Activated T-cell treated with anti-CD3 and anti-CD28 coated beads, Interleukin-2, amount 50 U/mL, for 4 hours (primary cell): Measurements from ENCODE around the gene CYS1. TPM values are rescaled to one million over a fixed set of nuclear protein-coding genes. Genes with fewer than 3 reads are reported as not detected.

Experiments
- ATAC-seq, 2 donors: fragments of 200-7000 bp; cut with Tn5 transposase; one replicate each; pipeline ENCODE4 v1.10.0; 2021
- DNase-seq: peaks from one replicate; pipeline ENCODE4 v3.0.0-alpha.2; 2020
- H3K27me3 Mint-ChIP-seq: one replicate; pipeline ENCODE4 v1.8.0; 2021; ENCODE audit warnings: low read depth, mixed read lengths
- H3K36me3 Mint-ChIP-seq: one replicate; pipeline ENCODE4 v1.8.0; 2022; ENCODE audit warnings: mixed read lengths; ENCODE audit not compliant: insufficient read depth
- H3K4me1 Mint-ChIP-seq: one replicate; pipeline ENCODE4 v1.8.0; 2021; ENCODE audit warnings: low read depth, mixed read lengths
- H3K4me3 Mint-ChIP-seq: one replicate; pipeline ENCODE4 v1.8.0; 2021; ENCODE audit warnings: mild to moderate bottlenecking, moderate library complexity, mixed read lengths
- H3K9me3 Mint-ChIP-seq: one replicate; pipeline ENCODE4 v1.8.0; 2021; ENCODE audit warnings: mixed read lengths
- total RNA-seq, 3 donors: library from RNA; stranded (reverse); gene quantifications; one replicate each; pipeline ENCODE4 v1.2.1, GENCODE V29; 2021

The CYS1 gene
- total RNA-seq = under 1 TPM in 1 of 3 donors, not detected in 2; 0.08 TPM

- Mint-ChIP-seq H3K9me3 (no peaks in the 10 kb centered on the region), H3K27me3 (peaks cover 80% of the 10 kb centered on the region), H3K4me3 (peak within 1 kb of the TSS; percentile 68), H3K36me3 (no peaks in the 10 kb centered on the region), H3K4me1 (peaks cover 12% of the 10 kb centered on the region)
- ATAC-seq = peak; percentile 54 to 65
- no peak for DNase-seq
Measured at GRCh38 chr2:10079870-10080535, at the start of gene CYS1. CYS1 (minus strand) TSS chr2:10080411; CDS start chr2:10080223, 188 bp downstream.

GRCh38 chr2:10129490-10129889, 49.3 kb upstream of the CYS1 start:
- Mint-ChIP-seq H3K9me3 (no peaks in the 10 kb centered on the region), H3K27me3 (no peaks in the 10 kb centered on the region), H3K4me3 (no peak overlapping the region), H3K36me3 (no peaks in the 10 kb centered on the region), H3K4me1 (peaks cover 19% of the 10 kb centered on the region)
- no peak for DNase-seq
- ATAC-seq = no peak

GRCh38 chr2:10128420-10128819, 48.2 kb upstream of the CYS1 start:
- ATAC-seq = no peak
- Mint-ChIP-seq H3K4me3 (no peak overlapping the region), H3K4me1 (peaks cover 28% of the 10 kb centered on the region), H3K27me3 (peaks cover 4% of the 10 kb centered on the region), H3K9me3 (no peaks in the 10 kb centered on the region), H3K36me3 (no peaks in the 10 kb centered on the region)
- no peak for DNase-seq

GRCh38 chr2:10126632-10127026, 46.4 kb upstream of the CYS1 start:
- ATAC-seq (no peak), DNase-seq (no peak)
- Mint-ChIP-seq H3K27me3 (peaks cover 8% of the 10 kb centered on the region), H3K9me3 (no peaks in the 10 kb centered on the region), H3K4me3 (no peak overlapping the region), H3K36me3 (no peaks in the 10 kb centered on the region), H3K4me1 (peaks cover 36% of the 10 kb centered on the region)

GRCh38 chr2:10125842-10126631, 45.8 kb upstream of the CYS1 start:
- DNase-seq (no peak), ATAC-seq (no peak)
- Mint-ChIP-seq H3K9me3 (no peaks in the 10 kb centered on the region), H3K4me1 (peaks cover 42% of the 10 kb centered on the region), H3K36me3 (no peaks in the 10 kb centered on the region), H3K4me3 (no peak overlapping the region), H3K27me3 (peaks cover 8% of the 10 kb centered on the region)

GRCh38 chr2:10124538-10125045, 44.4 kb upstream of the CYS1 start:
- Mint-ChIP-seq H3K27me3 (peaks cover 8% of the 10 kb centered on the region), H3K36me3 (no peaks in the 10 kb centered on the region), H3K4me1 (peaks cover 44% of the 10 kb centered on the region), H3K9me3 (no peaks in the 10 kb centered on the region), H3K4me3 (peak overlapping the region; percentile 84)
- no peak for DNase-seq
- no peak for ATAC-seq

- peaks cover 8% of the 10 kb centered on the region for H3K27me3 Mint-ChIP-seq
- DNase-seq (no peak), ATAC-seq (no peak)
- peaks cover 41% of the 10 kb centered on the region for H3K4me1 Mint-ChIP-seq
- H3K9me3 Mint-ChIP-seq = no peaks in the 10 kb centered on the region
- H3K4me3 Mint-ChIP-seq = peak overlapping the region; percentile 84
- no peaks in the 10 kb centered on the region for H3K36me3 Mint-ChIP-seq
Measured at GRCh38 chr2:10123281-10123680, 43.1 kb upstream of the CYS1 start.

GRCh38 chr2:10122500-10123280, 42.5 kb upstream of the CYS1 start, which contains the start of gene RRM2:
RRM2 (plus strand) TSS chr2:10122739; CDS start chr2:10122799, 60 bp downstream.
- Mint-ChIP-seq H3K36me3 (no peaks in the 10 kb centered on the region), H3K4me1 (peaks cover 44% of the 10 kb centered on the region), H3K27me3 (peaks cover 8% of the 10 kb centered on the region), H3K9me3 (no peaks in the 10 kb centered on the region), H3K4me3 (peak within 1 kb of the TSS; percentile 86)
- DNase-seq (peak; percentile 79), ATAC-seq (peak; percentile 75 to 80)

- H3K36me3 Mint-ChIP-seq = no peaks in the 10 kb centered on the region
- ATAC-seq (no peak), DNase-seq (no peak)
- peaks cover 8% of the 10 kb centered on the region for H3K27me3 Mint-ChIP-seq
- no peaks in the 10 kb centered on the region for H3K9me3 Mint-ChIP-seq
- H3K4me1 Mint-ChIP-seq = peaks cover 44% of the 10 kb centered on the region
- peak overlapping the region; percentile 86 for H3K4me3 Mint-ChIP-seq
Measured at GRCh38 chr2:10120877-10121574, 40.8 kb upstream of the CYS1 start.

- no peaks in the 10 kb centered on the region for H3K9me3 Mint-ChIP-seq
- H3K36me3 Mint-ChIP-seq = no peaks in the 10 kb centered on the region
- ATAC-seq (peak; percentile 73 to 77), DNase-seq (peak; percentile 90)
- H3K27me3 Mint-ChIP-seq = peaks cover 8% of the 10 kb centered on the region
- H3K4me1 Mint-ChIP-seq = peaks cover 41% of the 10 kb centered on the region
- H3K4me3 Mint-ChIP-seq = peak overlapping the region; percentile 86
Measured at GRCh38 chr2:10120158-10120876, 40.1 kb upstream of the CYS1 start.

GRCh38 chr2:10119601-10120157, 39.5 kb upstream of the CYS1 start:
- no peaks in the 10 kb centered on the region for H3K9me3 Mint-ChIP-seq
- no peak for DNase-seq
- H3K4me3 Mint-ChIP-seq = peak overlapping the region; percentile 86
- peaks cover 35% of the 10 kb centered on the region for H3K4me1 Mint-ChIP-seq
- no peak for ATAC-seq
- H3K27me3 Mint-ChIP-seq = peaks cover 8% of the 10 kb centered on the region
- no peaks in the 10 kb centered on the region for H3K36me3 Mint-ChIP-seq

GRCh38 chr2:10119027-10119325, 38.8 kb upstream of the CYS1 start:
- Mint-ChIP-seq H3K9me3 (no peaks in the 10 kb centered on the region), H3K27me3 (peaks cover 8% of the 10 kb centered on the region), H3K36me3 (no peaks in the 10 kb centered on the region), H3K4me3 (peak overlapping the region; percentile 40), H3K4me1 (peaks cover 29% of the 10 kb centered on the region)
- no peak for ATAC-seq
- no peak for DNase-seq

- no peaks in the 10 kb centered on the region for H3K27me3 Mint-ChIP-seq
- no peaks in the 10 kb centered on the region for H3K36me3 Mint-ChIP-seq
- DNase-seq = no peak
- H3K4me3 Mint-ChIP-seq = no peak overlapping the region
- no peak for ATAC-seq
- H3K9me3 Mint-ChIP-seq = peaks cover 9% of the 10 kb centered on the region
- no peaks in the 10 kb centered on the region for H3K4me1 Mint-ChIP-seq
Measured at GRCh38 chr2:10109311-10109710, 29.1 kb upstream of the CYS1 start.
